GM12891 (cell line): Measurements from ENCODE around the gene STX1B.

Source experiments
- PAX5 ChIP-seq: IDR thresholded peaks from 2 replicates; pipeline ENCODE4 v1.6.1; 2011; ENCODE audit warnings: low read length, moderate library complexity, mild to moderate bottlenecking; ENCODE audit not compliant: insufficient read depth, severe bottlenecking
- POLR2A ChIP-seq: IDR thresholded peaks from 2 replicates; pipeline ENCODE4 v1.6.1; 2011; ENCODE audit warnings: low read depth, low read length, control low read depth
- POLR2AphosphoS5 ChIP-seq: IDR thresholded peaks from 2 replicates; pipeline ENCODE4 v1.6.1; 2011; ENCODE audit warnings: low read depth, low read length, control low read depth
- SPI1 ChIP-seq: IDR thresholded peaks from 2 replicates; pipeline ENCODE4 v1.6.1; 2011; ENCODE audit warnings: low read depth, low read length, control low read depth
- TAF1 ChIP-seq: IDR thresholded peaks from 2 replicates; pipeline ENCODE4 v1.6.1; 2011; ENCODE audit warnings: low read depth, low read length, control low read depth

DNA sequence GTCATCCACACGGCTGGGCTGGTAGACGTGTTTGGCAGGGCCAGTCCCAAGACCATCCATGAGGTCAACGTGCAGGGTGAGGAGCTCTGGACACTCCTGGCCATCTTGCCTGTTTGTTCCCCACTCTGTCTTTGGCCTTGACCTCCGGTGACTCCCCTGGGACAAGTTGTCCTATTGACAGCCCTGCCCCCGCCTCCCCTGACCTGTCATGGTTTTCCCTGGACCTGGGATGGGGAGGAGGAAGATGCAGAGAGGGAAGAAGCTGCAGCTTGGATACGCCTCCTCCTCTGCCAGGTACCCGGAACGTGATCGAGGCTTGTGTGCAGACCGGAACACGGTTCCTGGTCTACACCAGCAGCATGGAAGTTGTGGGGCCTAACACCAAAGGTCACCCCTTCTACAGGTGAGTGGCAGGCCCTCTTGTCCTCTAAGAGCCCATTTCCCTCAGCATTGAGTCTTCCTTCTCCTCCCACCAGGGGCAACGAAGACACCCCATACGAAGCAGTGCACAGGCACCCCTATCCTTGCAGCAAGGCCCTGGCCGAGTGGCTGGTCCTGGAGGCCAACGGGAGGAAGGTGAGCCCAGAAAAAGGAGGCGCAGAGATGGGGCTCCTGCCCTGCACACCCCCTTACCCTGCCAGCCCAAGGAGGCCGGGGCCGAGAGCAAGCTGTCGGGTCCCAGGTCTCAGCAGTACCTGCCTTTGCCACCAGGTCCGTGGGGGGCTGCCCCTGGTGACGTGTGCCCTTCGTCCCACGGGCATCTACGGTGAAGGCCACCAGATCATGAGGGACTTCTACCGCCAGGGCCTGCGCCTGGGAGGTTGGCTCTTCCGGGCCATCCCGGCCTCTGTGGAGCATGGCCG lies 24.1 kb downstream of the STX1B start:
- TF ChIP-seq POLR2A (no peak), TAF1 (no peak), POLR2AphosphoS5 (no peak), PAX5 (no peak), SPI1 (no peak)
